SU-DHL-6 (cell line): ENCODE results near the gene STARD9.

Experiments
- H2AFZ ChIP-seq: fragments of 200-600 bp; sonication (generic); 2 replicates; pipeline ENCODE4 v1.6.1; 2014; ENCODE audit warnings: low read depth, mild to moderate bottlenecking, moderate library complexity, mixed read lengths, antibody characterized with exemption, low read length; ENCODE audit not compliant: severe bottlenecking
- H3F3A ChIP-seq: fragments of 200-600 bp; shearing (Covaris generic); 2 replicates; pipeline ENCODE4 v1.6.0; 2016; ENCODE audit warnings: antibody characterized with exemption, mild to moderate bottlenecking; ENCODE audit not compliant: insufficient read depth
- H3K27ac ChIP-seq: fragments of 200-600 bp; sonication (generic); 2 replicates; pipeline ENCODE4 v1.5.1; 2016; ENCODE audit warnings: low read depth, mild to moderate bottlenecking, low read length, moderate library complexity, mixed read lengths
- H3K27me3 ChIP-seq: fragments of 200-600 bp; sonication (generic), shearing (Covaris generic); 2 replicates; pipeline ENCODE4 v1.6.0; 2014; ENCODE audit warnings: mild to moderate bottlenecking, low read length
- H3K36me3 ChIP-seq: fragments of 200-600 bp; sonication (generic); 2 replicates; pipeline ENCODE4 v1.6.1; 2014; ENCODE audit warnings: mild to moderate bottlenecking, low read length, mixed read lengths
- H3K4me2 ChIP-seq: fragments of 300-600, 200-600 bp; shearing (Covaris generic), sonication (generic); 2 replicates; pipeline ENCODE4 v1.6.0; 2014; ENCODE audit warnings: low read length, low read depth, mild to moderate bottlenecking; ENCODE audit not compliant: poor library complexity, severe bottlenecking
- H3K4me3 ChIP-seq: fragments of 200-600 bp; sonication (generic); 2 replicates; pipeline ENCODE4 v1.5.1; 2014; ENCODE audit warnings: antibody characterized with exemption, low read length, mild to moderate bottlenecking, mixed read lengths; ENCODE audit not compliant: insufficient read depth, poor library complexity, severe bottlenecking
- H3K79me2 ChIP-seq: fragments of 200-600 bp; sonication (generic); 2 replicates; pipeline ENCODE4 v1.6.1; 2014; ENCODE audit warnings: mild to moderate bottlenecking, low read length, moderate library complexity; ENCODE audit not compliant: insufficient read depth
- H3K9ac ChIP-seq: fragments of 200-600 bp; sonication (generic); 2 replicates; pipeline ENCODE4 v1.7.0; 2014; ENCODE audit warnings: mild to moderate bottlenecking, low read length
- H3K9me2 ChIP-seq: fragments of 200-600 bp; sonication (generic); replicated peaks from 2 replicates; pipeline ENCODE4 v1.6.1; 2014; ENCODE audit warnings: low read length; ENCODE audit not compliant: insufficient read depth
- H3K9me3 ChIP-seq: fragments of 200-600 bp; sonication (generic); 2 replicates; pipeline ENCODE4 v1.6.1; 2014; ENCODE audit warnings: low read length, mixed read lengths; ENCODE audit not compliant: insufficient read depth
- H4K20me1 ChIP-seq: fragments of 200-600 bp; sonication (generic); 2 replicates; pipeline ENCODE4 v1.6.1; 2014; ENCODE audit warnings: low read depth, mild to moderate bottlenecking, antibody characterized with exemption, low read length, moderate library complexity, mixed read lengths
- CTCF ChIP-seq: fragments of 200-600 bp; sonication (generic); IDR thresholded peaks from one replicate; pipeline ENCODE4 v1.5.1; 2017; ENCODE audit warnings: antibody characterized with exemption, mild to moderate bottlenecking, low read length, moderate library complexity; ENCODE audit not compliant: insufficient read depth, poor library complexity, severe bottlenecking
- EZH2phosphoT487 ChIP-seq: fragments of 200-600 bp; sonication (generic), shearing (Covaris generic); conservative IDR thresholded peaks from 2 replicates; pipeline ENCODE4 v1.6.1; 2018; ENCODE audit warnings: mild to moderate bottlenecking, antibody characterized with exemption, low read length, moderate library complexity, mixed read lengths

Gene STARD9

DNA sequence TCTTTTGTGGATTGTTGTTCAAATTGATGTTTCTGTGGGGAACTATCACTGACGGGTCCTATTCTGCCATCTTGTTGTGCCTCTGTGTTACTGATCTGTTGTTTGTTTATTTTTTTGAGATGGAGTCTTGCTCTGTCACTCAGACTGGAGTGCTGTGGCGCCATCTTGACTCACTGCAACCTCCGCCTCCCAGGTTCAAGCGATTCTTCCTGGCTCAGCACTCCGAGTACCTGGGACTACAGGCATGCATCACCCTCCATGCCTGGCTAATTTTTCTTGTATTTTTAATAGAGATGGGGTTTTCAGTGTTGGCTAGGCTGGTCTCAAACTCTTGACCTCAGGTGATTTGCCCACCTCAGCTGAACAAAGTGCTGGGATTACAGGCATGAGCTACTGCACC, 129.9 kb downstream of the STARD9 start:
- Histone ChIP-seq H4K20me1 (no peaks in the 10 kb centered on the region), H3K27ac (no peak overlapping the region), H3K4me2 (no peak overlapping the region), H3K79me2 (no peaks in the 10 kb centered on the region), H3K4me3 (no peak overlapping the region), H3F3A (no peaks in the 10 kb centered on the region), H3K9me2 (no peaks in the 10 kb centered on the region), H3K27me3 (no peaks in the 10 kb centered on the region), H3K9ac (no peak overlapping the region), H2AFZ (no peak overlapping the region), H3K36me3 (no peaks in the 10 kb centered on the region; the same call in 1 of the 2 replicates), H3K9me3 (no peaks in the 10 kb centered on the region)
- no peak for TF ChIP-seq EZH2phosphoT487
- no peak for TF ChIP-seq CTCF

- no peak overlapping the region for H2AFZ ChIP-seq
- H3K9me2 ChIP-seq, result no peaks in the 10 kb centered on the region
- H3K27ac ChIP-seq, result no peak overlapping the region
- H3K79me2 ChIP-seq, result no peaks in the 10 kb centered on the region
- no peaks in the 10 kb centered on the region for H4K20me1 ChIP-seq
- H3K4me3 ChIP-seq, result no peak overlapping the region
- H3K27me3 ChIP-seq, result no peaks in the 10 kb centered on the region
- no peaks in the 10 kb centered on the region for H3F3A ChIP-seq
- no peak overlapping the region for H3K4me2 ChIP-seq
- no peaks in the 10 kb centered on the region; the same call in 1 of the 2 replicates for H3K36me3 ChIP-seq
- H3K9ac ChIP-seq, result no peak overlapping the region
- no peak for TF ChIP-seq CTCF
- no peak for TF ChIP-seq EZH2phosphoT487
- no peaks in the 10 kb centered on the region for H3K9me3 ChIP-seq
Measured at GRCh38 chr15:42707068-42707467, 131.7 kb downstream of the STARD9 start.

DNA sequence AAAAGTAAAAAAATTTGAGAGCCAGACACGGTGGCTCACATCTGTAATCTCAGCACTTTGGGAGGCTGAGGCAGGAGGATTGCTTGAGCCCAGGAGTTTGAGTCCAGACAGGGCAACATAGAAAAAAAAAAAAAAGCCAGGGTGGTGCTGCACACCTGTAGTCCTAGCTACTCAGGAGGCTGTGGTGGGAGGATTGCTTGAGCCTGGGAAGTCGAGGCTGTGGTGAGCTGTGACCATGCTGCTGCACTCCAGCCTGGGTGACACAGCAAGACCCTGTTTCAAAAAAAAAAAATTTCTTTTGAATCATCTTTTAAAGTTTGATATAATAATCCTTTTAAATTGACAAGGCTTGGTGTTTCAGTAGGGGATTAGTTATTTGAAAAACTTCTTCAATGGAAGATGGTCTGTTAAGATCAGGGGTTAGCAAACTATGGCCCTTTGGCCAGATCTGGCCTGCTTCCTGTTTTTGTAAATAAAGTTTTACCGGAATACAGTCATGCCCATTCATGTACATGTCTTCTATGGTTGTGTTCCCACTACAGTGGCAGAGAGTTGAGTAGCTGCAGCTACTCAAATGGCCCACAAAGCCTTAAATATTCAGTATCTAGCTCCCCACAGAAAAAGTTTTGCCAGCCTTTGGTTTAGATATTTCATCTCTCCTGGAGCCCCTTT, 132.6 kb downstream of the STARD9 start:
- no peak overlapping the region for H3K4me3 ChIP-seq
- no peak for TF ChIP-seq CTCF
- no peak overlapping the region for H3K9ac ChIP-seq
- no peaks in the 10 kb centered on the region for H3K9me2 ChIP-seq
- no peaks in the 10 kb centered on the region for H3F3A ChIP-seq
- H2AFZ ChIP-seq, result no peak overlapping the region
- no peak overlapping the region for H3K4me2 ChIP-seq
- no peaks in the 10 kb centered on the region; the same call in 1 of the 2 replicates for H3K36me3 ChIP-seq
- no peaks in the 10 kb centered on the region for H4K20me1 ChIP-seq
- H3K79me2 ChIP-seq, result no peaks in the 10 kb centered on the region
- no peak overlapping the region for H3K27ac ChIP-seq
- H3K9me3 ChIP-seq, result no peaks in the 10 kb centered on the region
- no peaks in the 10 kb centered on the region for H3K27me3 ChIP-seq
